NCI-H510A treated with DMSO at 0.1 percent for 48 hours (cell line): ENCODE measurements around the gene KCNK2.
A peak's percentile ranks its signal among the peaks of the same experiment; 100 is the strongest.

Experiments used
- DNase-seq: peaks from one replicate; lab custom pipeline; 2025; lab: John Stamatoyannopoulos, UW

The KCNK2 gene

DNA sequence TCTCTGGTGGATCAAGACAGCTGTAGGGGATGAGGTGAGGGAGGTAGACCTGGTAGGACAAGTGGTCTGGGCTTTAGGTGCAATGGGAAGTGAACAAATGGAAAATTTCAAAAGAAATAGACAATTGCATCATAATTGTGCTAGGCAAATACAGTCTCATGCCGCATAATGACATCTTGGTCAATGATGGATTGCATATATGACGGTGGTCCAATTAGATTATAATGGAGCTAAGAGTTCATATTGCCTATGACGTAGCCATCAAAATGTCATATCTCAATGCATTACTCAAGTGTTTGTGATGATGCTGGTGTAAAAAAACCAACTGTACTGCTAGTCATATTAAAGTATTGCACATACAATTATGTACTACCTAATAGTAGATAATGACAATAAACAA is 19.0 kb downstream of the KCNK2 start:
- no peak for DNase-seq

DNA sequence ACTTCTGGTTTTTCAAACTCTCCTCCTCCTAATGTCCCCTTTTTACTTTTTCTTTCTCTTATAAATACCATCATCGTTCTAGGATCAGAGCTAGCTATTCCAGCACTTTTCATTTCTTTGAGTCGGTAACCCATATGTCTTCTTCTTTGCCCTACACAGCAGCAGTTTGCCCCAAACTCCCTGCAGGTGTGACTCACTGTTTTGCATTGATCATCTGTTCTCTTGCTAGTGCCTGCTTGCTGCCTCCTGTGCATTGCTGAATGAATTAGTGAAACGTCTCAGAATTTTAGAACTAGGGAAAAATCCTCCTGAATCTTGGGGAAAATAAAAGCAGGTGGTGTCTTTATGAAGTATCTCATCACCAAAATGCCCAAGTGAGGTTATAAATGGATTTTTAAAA is 21.7 kb downstream of the KCNK2 start:
- DNase-seq: no peak

DNA sequence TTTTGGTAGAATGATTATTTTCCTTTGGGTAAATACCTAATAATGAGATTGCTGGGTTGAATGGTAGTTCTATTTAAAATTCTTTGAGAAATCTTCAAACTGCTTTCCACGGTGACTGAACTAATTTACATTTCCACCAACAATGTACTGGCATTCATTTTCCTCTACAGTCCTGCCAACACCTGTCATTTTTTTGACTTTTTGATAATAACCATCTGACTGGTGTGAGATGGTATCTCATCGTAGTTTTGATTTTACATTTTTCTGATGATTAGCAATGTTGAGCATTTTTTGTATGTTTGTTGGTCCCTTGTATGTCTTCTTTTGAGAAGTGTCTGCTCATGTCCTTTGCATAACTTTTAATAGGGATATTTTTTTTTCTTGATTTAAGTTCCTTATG is 23.5 kb downstream of the KCNK2 start:
- no peak for DNase-seq

DNA sequence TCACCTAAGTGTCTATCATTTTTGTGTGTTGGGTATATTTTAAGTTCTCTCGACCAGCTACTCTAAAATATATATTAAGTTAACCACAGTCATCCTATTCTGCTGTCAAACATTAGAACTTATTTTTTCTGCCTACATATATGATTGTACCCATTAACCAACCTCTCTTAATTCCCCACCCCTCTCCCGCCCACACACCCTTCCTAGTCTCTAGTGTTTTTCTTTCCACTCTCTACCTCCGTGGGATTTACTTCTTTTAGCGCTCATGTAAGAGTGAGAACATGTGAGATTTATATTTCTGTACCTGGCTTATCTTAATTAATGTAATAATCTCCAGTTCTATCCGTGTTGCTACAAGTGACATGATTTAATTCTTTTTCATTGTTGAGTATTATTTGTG is 26.6 kb downstream of the KCNK2 start:
- no peak for DNase-seq

DNA sequence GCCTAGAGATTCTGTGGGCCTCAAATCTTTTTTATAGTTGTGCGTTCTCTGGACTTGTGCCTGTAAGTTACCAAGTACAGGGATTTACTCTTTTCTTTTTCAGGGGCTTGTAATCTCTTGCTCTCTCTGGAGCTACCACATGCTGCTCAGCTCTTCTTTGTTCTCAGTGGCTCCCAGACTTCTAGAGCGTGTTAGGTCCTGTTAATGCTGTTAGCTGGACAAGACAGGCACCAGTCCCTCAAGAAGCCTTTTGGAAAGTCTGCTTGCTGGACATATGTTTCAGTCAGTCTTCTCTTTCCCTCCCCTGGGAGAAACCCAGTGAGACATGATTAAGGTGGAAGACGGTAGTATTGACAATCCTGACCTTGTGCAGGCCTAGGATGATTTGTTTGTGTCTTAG is 29.4 kb downstream of the KCNK2 start:
- DNase-seq: no peak

DNA sequence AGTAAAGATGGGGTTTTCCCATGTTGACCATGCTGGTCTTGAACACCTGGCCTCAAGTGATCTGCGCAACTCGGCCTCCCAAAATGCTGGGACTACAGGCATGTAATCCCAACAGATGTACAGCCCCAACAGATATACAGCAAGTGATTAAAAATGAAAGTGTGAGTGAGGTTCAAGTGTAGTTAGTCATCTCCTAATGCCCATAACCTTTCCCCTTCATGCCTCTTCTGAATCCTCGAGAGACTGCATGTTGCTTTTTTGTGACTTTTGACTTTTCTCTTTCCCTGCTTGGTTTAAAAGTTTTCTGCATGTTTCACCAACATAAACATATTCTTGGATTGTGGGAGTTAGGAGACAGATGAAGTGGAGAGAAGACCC is 31.2 kb downstream of the KCNK2 start:
- no peak for DNase-seq

DNA sequence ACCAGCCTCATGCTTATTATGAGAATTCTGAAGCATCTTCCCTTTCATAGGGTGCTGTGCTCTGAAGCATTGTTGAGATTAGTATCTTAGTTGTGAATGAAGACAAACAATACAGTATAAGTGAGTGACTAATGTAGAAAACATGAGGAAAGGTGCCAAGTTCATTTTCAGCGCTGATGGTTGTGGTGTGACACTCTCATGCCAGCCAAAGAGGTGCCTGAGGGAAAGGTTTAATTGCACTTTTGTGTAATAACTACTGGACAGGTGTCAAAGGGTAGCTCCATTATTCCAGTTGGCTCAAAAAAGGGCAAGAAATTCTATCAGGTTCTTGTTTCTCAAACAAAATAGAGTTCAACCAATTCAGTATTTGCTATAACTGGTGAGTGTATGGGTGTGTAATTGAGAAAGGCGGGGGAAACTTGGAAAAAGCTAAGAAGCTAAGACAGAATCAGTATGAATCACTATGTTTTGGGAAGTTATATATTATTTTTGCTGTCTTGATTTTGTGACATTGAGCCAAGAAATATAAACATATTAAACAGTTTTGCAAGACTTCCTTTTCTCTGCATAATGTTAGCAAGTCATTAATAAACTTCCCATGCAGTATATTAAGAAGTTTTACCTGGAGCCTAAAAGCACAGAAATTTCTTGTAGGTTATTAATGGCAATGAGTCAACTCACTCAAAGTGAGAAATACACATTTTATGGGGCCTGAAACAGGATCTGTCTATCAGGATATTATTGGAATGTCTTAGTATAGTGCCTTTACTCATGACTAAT is 31.8 kb downstream of the KCNK2 start:
- no peak for DNase-seq

DNA sequence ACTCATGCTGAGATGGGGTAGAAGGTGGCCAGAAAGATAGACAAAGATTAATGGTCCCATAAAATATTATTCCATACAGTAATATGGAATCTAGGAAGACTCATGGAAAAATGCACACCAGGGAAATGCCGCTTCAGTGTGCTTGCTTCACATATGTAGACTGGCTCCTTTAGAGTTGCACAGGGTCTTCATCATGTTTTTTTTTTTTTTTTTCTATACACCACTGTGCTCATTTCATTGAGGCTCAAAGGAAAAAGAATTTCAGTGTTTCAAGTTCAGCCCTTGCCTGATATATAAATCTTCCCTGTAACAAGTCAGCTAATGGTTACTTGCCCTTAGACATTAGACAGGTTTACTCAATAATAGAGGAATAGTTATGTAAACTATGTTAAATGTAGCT is 33.2 kb downstream of the KCNK2 start:
- DNase-seq: no peak

DNA sequence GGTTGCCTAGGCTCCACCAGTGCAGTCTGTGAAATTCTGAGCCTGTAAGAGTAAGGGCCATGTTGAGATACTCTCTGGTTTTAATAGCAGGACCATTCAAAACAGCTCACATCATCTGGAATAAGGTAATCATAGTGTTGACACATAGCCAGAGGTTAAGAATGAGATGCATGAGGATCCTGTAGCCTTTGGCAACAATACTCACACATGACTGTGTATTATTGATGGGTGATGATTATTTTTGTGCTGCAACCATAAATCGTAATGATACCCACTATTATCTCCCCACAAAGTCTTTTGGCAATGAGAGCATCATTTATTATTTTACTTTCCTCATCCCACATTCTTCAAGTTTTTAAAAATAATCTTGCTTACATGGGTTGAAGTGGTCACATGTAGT is 35.5 kb downstream of the KCNK2 start:
- DNase-seq: no peak

DNA sequence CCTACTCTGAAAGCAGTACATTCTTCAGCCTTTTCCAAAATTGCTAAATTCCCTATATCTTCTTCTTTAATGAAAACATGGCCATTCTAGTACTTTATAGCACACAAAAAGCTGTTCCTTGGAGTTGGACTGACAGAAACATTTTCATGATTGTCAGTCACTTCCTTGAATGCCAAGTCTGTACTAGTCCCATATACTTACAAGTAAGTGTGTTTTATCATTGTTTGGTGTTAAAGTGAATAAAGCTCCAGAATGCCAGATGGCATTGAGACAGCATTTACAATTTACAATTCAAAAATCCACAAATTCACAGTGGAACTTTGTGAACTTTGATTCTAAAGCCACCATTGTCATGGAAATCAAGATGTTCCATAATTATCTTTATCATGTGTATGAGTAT is 36.5 kb downstream of the KCNK2 start:
- DNase-seq: no peak

DNA sequence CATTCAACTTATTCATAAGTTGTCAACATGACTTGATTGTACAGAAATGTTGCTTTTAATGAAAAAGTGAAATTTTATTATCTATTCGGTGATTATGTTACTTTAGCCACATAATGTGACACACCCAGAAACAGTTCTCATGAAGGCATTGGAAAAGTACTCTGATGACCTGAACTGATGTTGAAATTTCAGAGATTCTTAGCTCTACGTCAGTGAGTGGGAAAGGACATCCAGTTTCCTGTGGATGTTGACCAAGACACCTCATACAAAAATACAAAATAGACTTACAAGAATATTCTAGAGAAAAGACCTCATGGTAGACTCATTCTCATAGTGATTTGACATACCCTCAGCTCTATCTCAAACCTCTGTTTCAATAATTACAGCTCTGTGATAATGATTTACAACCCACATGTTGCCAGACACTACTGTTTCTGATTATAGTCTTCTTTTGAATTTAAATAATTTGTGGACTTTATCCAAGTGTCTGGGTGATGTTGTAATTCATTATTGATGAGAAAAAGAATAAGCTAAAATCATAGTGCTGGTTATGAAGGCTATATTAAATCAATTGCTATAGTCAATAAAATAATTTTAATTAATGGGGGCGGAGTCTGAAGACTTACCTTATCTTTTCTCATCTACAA is 37.3 kb downstream of the KCNK2 start:
- DNase-seq: no peak

DNA sequence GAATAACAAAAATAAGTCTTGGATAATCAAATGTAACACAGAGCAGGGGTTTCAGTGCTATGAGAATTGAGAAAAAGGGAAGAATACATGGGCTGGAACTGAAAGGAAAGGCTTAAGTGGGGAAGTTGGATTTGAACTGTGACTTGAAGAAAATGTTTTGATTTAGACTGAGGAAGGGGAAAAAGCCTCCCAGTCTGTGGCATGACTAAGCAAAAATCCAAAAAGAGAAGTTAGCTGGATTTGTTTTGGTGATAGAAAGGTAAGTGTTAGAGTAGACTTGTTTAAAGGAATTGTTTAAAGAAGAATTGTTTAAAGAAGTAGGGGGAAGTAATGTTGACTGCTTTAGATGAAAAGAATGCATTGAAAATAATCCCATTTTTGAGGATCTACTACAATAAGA is 46.0 kb downstream of the KCNK2 start:
- DNase-seq: no peak

DNA sequence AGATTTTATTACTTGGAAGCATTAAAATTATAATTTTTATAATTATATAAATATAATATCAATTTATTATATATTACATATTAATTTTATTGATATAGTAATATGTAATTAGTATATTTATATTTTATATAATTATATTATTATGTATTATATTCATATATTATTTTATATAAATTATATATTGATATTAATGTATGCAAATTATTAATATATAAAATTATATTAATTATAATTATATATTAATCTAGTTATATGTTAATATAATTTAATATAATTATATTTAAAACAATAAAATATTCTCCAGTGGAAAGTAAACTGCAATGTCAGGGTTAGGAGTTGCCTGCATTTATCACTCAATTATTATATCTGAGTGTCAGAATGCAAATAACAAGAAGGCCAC is 48.8 kb downstream of the KCNK2 start:
- DNase-seq: no peak

DNA sequence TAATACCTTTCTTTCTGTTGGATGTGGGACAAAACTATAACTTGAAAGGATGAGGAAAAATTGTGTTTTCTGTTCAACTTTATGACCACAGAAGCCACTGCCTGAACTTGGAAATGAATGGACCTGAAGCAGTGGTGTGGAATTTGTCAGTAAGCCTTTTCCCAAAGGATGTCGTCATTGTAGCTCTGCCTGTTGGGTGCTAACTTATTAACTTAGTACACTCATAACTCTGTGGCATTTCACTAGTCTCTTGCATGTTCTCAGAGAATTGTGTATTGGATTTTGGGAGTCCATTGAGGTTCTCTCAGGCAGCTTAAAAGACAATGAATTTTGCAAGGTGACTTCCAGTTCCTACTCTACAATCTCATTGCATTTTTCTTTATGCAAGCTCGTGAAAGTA is 49.6 kb downstream of the KCNK2 start:
- DNase-seq: no peak

DNA sequence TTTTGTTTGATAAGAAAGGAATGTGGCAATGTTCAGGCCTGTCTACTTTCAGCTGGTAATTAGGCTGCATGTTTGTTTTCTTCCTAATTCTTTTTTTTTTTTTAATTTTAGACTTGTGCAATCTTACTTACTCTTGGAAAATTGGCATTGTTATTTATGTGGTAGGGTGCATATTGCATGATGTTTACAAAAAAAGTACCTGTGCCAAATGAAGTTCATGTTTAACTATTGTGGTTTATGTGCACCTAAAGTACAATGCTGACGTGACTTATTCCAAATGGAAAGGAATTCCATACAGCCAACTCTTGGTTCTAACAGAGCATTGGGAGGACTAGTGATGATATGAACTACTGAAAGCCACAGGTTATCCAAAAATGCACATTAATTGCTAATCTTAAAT is 51.0 kb downstream of the KCNK2 start:
- DNase-seq: no peak

DNA sequence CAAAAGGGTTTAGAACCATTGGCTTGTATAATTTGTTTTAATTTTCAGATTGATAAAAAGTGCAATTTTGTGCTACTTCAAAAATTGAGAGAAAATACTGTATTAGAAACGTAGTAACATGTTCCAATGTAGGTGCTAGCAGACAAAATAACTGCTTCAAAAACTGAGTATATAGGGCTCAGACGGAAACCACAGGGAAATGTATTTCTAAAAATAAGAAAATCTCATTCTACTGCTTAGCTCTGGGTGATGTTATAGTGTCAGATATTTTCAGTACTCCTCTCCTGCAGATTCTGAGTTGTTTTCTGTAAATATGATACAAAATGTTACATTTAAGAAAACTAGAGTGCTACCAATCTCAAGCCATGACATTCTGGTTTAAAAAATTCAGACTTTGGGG is 55.4 kb downstream of the KCNK2 start:
- no peak for DNase-seq

DNA sequence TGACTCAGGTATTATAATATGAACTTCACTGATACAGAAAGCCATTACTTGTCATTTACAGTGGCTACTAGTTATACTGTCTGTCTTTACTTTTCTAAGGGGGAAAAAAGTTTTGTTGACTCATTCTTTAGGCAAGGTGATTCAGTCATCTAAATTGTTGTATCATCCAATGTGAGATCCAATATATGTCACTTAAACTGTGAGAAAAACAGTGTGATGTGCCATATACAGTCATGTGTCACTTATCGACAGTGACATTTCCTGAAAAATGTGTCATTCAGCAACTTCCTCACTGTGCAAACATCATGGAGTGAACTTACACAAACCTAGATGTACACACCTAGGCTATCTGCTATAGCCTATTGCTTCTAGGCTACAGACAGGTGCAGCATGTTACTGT is 57.6 kb downstream of the KCNK2 start:
- DNase-seq: no peak

DNA sequence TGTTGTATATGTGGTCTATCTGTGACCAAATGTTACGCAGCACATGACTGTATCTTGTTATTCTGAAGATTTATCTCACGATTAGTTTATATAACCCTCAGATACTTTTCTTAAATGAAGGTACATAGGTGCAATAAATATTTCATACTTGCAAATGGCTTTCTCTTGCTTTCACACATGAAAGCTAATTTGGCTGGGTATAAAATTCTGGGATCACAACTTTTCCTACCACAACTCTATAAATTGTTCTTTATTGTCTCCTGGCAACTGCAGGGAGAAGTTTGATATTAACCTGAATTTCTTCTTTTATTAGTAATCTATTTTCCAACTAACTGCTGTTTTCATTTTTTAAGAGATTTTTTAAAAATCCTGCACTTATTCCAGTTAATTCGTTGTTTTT is 58.9 kb downstream of the KCNK2 start:
- no peak for DNase-seq

DNA sequence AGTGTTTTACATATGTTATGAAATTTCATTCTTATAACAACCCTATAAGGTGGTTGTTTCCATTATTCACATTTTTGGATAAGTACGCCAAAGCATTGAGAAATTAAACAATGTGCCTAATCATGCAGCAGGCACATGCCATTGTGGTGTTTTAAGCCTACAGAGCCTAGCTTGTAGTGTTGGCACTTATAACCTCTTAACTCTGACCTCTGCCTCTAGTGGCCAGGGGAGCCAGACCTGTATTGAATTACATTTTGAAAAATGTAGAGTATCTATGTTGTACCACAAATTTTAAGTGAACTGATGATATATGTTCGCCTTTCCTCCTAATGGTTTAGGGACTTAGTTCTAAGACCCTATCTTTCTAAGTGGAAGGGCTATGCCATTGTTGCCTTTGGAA is 61.0 kb downstream of the KCNK2 start:
- no peak for DNase-seq

DNA sequence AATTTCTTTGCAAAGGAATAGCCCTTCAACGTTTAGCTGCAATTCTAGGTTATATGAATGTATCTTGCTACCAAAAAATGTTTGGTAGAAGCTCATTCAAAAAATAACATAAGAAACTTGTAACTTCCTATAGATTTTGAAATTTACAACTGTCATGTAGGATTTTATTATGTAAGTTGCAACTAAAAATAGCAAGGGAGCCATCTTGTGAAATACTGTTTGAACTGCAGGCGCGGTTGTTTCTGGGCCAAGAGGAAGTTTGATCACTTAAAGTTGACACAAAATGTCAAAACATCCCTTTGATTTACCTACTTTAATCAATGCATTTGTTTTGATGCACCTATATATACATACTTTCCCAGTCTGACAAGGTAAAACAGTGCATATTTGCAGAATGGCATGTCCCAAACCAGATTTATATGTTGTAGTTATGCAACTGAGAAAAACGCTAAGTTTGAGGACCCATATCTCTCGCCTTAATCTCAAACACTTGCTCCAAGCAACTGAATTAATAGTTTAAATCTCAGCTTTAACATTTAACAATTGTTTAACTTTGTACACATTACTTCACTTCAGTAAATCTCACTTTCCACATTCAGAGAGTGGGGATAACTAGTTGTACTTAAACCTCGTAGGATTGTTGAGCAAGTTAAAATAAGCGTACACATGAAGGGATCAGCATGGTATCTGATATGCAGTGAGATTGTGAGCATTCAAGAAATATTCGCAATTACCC is 63.9 kb downstream of the KCNK2 start:
- peak; percentile 37 for DNase-seq

DNA sequence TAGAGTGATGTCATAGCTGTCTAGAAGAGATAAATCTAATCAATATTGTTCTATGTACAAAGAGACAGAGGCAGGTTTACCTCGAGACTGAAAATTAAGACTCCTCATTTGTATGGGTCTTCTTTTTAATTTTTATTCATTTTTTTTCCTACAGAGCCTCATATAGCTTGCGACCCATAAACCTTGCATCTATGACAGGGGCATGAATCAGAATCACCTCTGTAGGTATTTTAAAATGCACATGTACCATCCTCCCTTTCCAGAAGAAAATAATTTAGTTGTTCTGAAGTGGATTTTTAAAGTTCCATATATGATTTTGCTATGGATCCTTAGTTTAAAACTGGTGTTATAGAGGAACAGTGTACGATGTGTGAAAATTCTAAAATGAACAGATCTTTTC is 64.5 kb downstream of the KCNK2 start:
- no peak for DNase-seq

DNA sequence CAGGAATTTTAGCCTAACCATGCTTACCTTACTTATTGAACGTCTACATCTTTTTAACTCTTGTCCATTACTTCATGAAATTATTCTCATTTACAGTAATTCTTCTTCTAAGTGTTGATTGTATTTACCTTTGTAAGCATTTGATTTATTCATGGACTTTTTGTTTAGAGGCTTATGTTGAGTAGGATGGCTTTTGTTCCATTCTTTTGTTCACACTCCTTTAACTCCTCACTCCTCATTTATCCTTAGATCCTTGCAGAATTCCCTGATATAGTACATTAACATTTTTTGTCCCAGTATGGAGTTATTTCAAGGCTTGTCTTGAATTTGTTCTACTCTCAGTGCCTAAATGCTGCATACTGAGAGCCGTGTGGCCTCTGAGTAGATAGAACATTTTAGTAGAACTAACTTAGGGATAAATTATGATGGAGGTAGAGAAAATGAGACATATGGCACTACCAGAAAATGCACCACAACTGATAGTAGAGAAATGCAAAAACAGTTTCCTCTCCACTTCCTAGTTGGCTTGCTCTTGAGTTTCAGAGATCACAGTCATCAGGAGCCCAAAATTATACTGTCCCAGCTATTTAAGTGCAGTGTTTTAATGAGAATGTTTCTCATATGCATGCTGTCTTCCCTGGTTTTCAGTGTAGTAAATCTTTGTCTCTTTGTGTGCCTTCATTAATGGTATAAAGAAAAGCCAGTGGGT is 69.5 kb downstream of the KCNK2 start:
- no peak for DNase-seq

DNA sequence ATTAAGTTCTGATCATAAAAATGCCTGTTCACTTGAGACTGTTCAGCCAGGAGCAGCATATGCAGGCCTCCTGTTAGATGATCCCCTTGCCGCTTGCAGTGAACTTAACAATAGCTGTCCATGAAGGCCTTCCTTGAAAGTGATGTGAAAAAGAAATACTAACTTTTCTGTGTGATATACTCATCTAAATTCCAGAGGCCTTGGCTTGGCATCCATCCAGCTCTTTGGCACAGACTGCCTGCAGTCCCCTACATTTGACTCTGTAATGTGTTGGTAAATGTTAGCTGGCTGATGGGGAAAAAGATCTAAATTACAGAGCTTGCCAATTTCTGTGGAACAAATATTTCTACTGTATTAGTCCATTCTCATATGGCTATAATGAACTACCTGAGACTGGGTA is 73.7 kb downstream of the KCNK2 start:
- no peak for DNase-seq
